NCI-H2107 (cell line): ENCODE measurements around the gene DDRGK1.

ENCODE experiments used
- DNase-seq: peaks from one replicate; lab custom pipeline; 2025; lab: John Stamatoyannopoulos, UW

DDRGK1 gene

GRCh38 chr20:3235666-3236324, 31.3 kb upstream of the DDRGK1 start:
- DNase-seq: no peak

GRCh38 chr20:3233991-3234498, 29.6 kb upstream of the DDRGK1 start:
- no peak for DNase-seq

- DNase-seq: no peak
These were observed 28.9 kb upstream of the DDRGK1 start for GRCh38 chr20:3233131-3233990.

GRCh38 chr20:3231889-3232588, 27.6 kb upstream of the DDRGK1 start:
- no peak for DNase-seq

GRCh38 chr20:3231116-3231515, 26.6 kb upstream of the DDRGK1 start:
- no peak for DNase-seq

GRCh38 chr20:3229798-3230197, 25.3 kb upstream of the DDRGK1 start:
- no peak for DNase-seq

- no peak for DNase-seq
These were observed 24.7 kb upstream of the DDRGK1 start for GRCh38 chr20:3229158-3229557.

GRCh38 chr20:3228750-3229032, 24.2 kb upstream of the DDRGK1 start:
- no peak for DNase-seq

GRCh38 chr20:3227936-3228749, 23.7 kb upstream of the DDRGK1 start:
- DNase-seq: no peak

GRCh38 chr20:3227506-3227905, 23.0 kb upstream of the DDRGK1 start:
- no peak for DNase-seq

GRCh38 chr20:3226864-3227263, 22.4 kb upstream of the DDRGK1 start:
- no peak for DNase-seq

- no peak for DNase-seq
These were observed 21.6 kb upstream of the DDRGK1 start for GRCh38 chr20:3226093-3226492.

- DNase-seq: no peak
These were observed 20.4 kb upstream of the DDRGK1 start for GRCh38 chr20:3224681-3225421.

- DNase-seq: no peak
These were observed 19.7 kb upstream of the DDRGK1 start for GRCh38 chr20:3223994-3224680.

- no peak for DNase-seq
These were observed 19.1 kb upstream of the DDRGK1 start for GRCh38 chr20:3223651-3223993.

- no peak for DNase-seq
These were observed 18.4 kb upstream of the DDRGK1 start for GRCh38 chr20:3222635-3223600.

- no peak for DNase-seq
These were observed 17.1 kb upstream of the DDRGK1 start for GRCh38 chr20:3221398-3222226.

GRCh38 chr20:3218307-3218988, 14.0 kb upstream of the DDRGK1 start:
- DNase-seq: no peak
